Measurements from ENCODE around the gene INPP5F. TPM values are rescaled to one million over a fixed set of nuclear protein-coding genes. Genes with fewer than 3 reads are reported as not detected.

The INPP5F gene
- total and polyA plus RNA-seq, 9 donors: 8.1 to 18.8 (median 13.8) TPM

DNA sequence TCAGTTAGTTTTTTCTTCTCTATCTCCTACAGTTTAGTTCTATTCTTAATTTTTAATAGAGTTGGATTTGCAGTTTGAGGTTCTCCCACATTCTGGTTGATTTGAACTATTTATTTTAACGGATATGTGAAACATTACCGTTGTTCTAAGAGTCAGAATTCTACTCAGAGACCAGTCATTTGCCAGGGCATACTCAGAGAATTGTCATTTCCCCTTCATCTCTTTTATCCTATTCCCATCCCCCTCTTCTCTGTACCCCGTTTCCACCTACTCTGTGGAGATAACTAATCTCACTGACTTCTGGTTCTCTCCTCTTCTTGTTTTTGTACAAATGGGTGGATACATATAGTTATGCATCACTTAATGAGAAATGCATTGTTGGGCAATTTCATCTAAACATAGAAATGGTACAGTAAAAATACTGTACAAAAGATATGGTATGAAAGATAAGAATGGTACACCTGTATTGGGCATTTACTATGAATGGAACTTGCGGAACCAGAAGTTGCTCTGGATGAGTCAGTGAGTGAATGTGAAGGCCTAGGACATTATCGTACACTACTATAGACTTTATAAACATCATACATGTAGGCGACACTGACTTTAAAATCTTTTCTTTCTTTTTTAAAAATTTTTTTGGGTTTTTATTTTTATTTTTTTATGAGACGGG is 53.1 kb downstream of the INPP5F start:
- 84 to 93% (median 84%) methylated on average over 7 of the region's 7 CpGs for WGBS, 3 donors
- H3K4me3 ChIP-seq: no peak overlapping the region
- no peak for DNase-seq
- H3K27ac ChIP-seq: no peak overlapping the region
- TF ChIP-seq EP300 (IDR thresholded peaks at IDR 0.05) (no peak), POLR2A (IDR thresholded peaks at IDR 0.05) (no peak)
- TF ChIP-seq, protein P1, sequence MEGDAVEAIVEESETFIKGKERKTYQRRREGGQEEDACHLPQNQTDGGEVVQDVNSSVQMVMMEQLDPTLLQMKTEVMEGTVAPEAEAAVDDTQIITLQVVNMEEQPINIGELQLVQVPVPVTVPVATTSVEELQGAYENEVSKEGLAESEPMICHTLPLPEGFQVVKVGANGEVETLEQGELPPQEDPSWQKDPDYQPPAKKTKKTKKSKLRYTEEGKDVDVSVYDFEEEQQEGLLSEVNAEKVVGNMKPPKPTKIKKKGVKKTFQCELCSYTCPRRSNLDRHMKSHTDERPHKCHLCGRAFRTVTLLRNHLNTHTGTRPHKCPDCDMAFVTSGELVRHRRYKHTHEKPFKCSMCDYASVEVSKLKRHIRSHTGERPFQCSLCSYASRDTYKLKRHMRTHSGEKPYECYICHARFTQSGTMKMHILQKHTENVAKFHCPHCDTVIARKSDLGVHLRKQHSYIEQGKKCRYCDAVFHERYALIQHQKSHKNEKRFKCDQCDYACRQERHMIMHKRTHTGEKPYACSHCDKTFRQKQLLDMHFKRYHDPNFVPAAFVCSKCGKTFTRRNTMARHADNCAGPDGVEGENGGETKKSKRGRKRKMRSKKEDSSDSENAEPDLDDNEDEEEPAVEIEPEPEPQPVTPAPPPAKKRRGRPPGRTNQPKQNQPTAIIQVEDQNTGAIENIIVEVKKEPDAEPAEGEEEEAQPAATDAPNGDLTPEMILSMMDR (IDR thresholded peaks at IDR 0.05): no peak
- no peaks in the 10 kb centered on the region for H3K4me1 ChIP-seq (ENCODE audit: insufficient read depth)
- H3K27me3 ChIP-seq: no peaks in the 10 kb centered on the region
- no peaks in the 10 kb centered on the region for H3K9me3 ChIP-seq
- no peaks in the 10 kb centered on the region for H3K36me3 ChIP-seq
- intact Hi-C loops (cut with DNase I): no loop called here

DNA sequence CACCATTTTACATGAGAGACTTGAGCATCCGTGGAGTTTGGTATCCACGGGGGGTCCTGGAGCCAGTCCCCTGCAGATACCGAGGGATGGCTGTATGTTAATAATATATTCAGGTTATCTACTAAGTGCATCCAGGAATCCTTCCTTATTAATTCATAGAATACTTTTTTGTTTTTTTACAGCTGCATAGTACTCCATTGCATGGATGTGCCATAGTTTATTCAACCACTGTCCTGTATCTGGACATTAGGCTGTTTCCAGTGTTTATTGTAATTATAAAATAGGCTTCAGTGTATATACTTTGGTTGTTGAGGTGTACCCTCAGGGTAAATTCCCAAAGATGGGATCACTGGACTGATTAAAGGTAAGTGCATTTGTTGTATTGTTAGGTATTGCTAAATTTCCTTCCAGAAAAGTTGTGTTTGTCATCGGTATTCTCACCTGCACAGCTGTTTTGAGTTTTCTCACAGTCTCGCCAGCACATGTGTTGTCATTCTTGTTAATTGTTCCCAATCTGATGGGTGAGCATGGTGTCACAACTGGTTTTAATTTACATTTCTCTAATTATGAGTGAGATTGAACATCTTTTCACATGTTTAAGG is 55.1 kb downstream of the INPP5F start:
- DNase-seq: no peak
- WGBS, 3 donors: 94 to 97% (median 96%) methylated on average over 5 of the region's 5 CpGs
- Histone ChIP-seq H3K36me3 (no peaks in the 10 kb centered on the region), H3K27ac (no peak overlapping the region), H3K9me3 (no peaks in the 10 kb centered on the region), H3K27me3 (no peaks in the 10 kb centered on the region), H3K4me3 (no peak overlapping the region), H3K4me1 (ENCODE audit: insufficient read depth) (no peaks in the 10 kb centered on the region)
- intact Hi-C loops (cut with DNase I): no loop called here
- TF ChIP-seq POLR2A (IDR thresholded peaks at IDR 0.05): no peak
- TF ChIP-seq, protein P1 (IDR thresholded peaks at IDR 0.05): no peak
- TF ChIP-seq EP300 (IDR thresholded peaks at IDR 0.05): no peak

DNA sequence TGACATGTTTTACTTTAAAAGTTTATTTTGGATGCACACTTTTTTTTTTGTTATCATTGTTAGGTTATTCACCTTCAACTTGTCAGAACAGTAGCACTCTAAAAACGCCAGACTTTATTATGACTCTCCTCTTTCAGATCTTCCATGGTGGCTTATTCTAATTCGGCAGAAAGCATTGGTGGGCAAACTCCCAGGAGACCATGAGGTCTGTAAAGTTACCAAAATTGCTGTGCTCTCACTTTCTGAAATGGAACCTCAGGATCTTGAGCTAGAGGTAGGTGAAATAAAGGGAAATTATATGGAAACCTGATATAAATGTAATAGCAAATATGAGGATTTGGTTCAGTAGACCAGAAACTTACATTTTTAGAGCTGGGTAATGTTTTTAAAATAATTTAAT is 55.6 kb downstream of the INPP5F start:
- 62 to 68% (median 65%) methylated on average over 2 of the region's 2 CpGs for WGBS, 3 donors
- Histone ChIP-seq H3K4me3 (no peak overlapping the region), H3K9me3 (no peaks in the 10 kb centered on the region), H3K27ac (no peak overlapping the region), H3K4me1 (ENCODE audit: insufficient read depth) (no peaks in the 10 kb centered on the region), H3K27me3 (no peaks in the 10 kb centered on the region), H3K36me3 (no peaks in the 10 kb centered on the region)
- intact Hi-C loops (cut with DNase I): no loop called here
- DNase-seq: no peak
- TF ChIP-seq EP300 (IDR thresholded peaks at IDR 0.05): no peak
- TF ChIP-seq, protein P1 (IDR thresholded peaks at IDR 0.05): no peak
- TF ChIP-seq POLR2A (IDR thresholded peaks at IDR 0.05): no peak

DNA sequence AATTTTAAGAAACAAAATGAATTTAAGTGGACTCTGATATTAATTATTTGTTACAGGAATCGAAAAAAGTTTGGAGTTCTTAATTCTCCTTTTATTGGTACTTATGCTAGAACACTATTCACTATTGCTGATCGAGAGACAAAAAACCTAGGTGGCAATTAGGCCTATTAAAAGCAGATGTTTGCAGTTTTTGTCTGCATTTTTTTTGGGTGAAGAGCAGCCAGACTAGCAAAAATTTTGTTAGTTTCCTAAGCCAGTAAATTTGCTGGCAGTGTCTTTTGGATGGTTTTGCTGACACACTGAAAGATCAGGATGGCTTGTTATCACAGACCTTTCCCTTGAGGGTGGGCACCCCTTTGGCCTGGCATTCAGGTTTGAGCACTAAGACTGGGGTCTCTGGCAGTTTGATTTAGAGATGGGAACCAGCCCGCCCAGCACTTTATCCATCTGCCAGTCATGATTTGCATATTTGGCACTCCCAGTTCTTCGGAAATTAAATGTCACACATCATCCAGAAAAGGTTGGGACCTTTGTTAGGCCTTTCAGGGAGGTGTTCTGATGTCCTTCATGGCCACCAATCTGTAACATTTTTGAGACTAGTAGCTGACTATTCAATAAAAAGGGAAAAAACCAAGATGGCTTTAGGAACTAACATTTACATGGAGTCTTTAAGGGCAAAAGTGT is 57.3 kb downstream of the INPP5F start:
- no peak for DNase-seq

More for the DNA sequence above, 57.3 kb downstream of the INPP5F start:
- Histone ChIP-seq H3K4me3 (no peak overlapping the region), H3K36me3 (no peaks in the 10 kb centered on the region), H3K4me1 (ENCODE audit: insufficient read depth) (no peaks in the 10 kb centered on the region), H3K27ac (no peak overlapping the region), H3K9me3 (no peaks in the 10 kb centered on the region), H3K27me3 (no peaks in the 10 kb centered on the region)
- no peak for TF ChIP-seq EP300 (IDR thresholded peaks at IDR 0.05)
- TF ChIP-seq, protein P1 (IDR thresholded peaks at IDR 0.05): no peak
- no peak for TF ChIP-seq POLR2A (IDR thresholded peaks at IDR 0.05)
- intact Hi-C loops (cut with DNase I): no loop called here
- WGBS, 3 donors: 88 to 92% (median 88%) methylated on average over 4 of the region's 4 CpGs
